Stimulated activated CD4-positive, alpha-beta T cell treated with anti-CD3 and anti-CD28 coated beads, Interleukin-1b, Interleukin-23, amount 100 ng/mL, for 4 hours (primary cell): ENCODE measurements around the gene MTF1.
"Not testable (repeated sequence)": the region's sequence is repeated elsewhere in the genome, so short reads cannot be mapped to it uniquely, and the experiment has no call there.

Experiments used
- DNase-seq, 2 donors: peaks; one replicate each; pipeline ENCODE4 v3.0.0-alpha.2; 2020; ENCODE audit warnings: low read depth in 2 of 2

Gene MTF1

GRCh38 chr1:37859507-37860345, at the start of gene MTF1:
MTF1 (minus strand) TSS chr1:37859592; CDS start chr1:37857658, 1,934 bp downstream.
- DNase-seq, result peak; percentile 92 to 95

- not testable (repeated sequence) for DNase-seq
Measured at GRCh38 chr1:37908531-37908930, 49.1 kb upstream of the MTF1 start.

DNA sequence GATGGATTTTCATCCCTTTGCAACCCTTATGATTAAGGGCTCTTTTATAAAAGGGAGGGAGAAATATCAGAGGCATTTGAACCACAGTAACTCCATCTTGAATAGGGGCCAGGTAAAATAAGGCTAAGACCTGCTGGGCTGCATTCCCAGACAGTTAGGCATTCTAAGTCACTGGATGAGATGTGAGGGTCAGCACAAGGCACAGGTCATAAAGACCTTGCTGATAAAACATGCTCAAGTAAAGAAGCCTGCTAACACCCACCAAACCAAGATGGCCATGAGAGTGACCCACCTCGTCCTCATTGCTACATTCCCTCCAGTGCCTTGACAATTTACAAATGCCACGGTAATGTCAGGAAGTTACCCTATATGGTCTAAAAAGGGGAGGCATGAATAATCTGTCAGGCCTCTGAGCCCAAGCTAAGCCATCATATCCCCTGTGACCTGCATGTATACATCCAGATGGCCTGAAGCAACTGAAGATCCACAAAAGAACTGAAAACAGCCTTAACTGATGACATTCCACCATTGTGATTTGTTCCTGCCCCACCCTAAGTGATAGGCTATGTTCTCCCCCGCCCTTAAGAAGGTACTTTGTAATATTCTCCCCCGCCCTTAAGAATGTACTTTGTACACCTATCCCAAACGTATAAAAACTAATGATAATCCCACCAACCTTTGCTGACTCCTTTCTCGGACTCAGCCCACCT, 48.2 kb upstream of the MTF1 start:
- DNase-seq, result not testable (repeated sequence)

DNA sequence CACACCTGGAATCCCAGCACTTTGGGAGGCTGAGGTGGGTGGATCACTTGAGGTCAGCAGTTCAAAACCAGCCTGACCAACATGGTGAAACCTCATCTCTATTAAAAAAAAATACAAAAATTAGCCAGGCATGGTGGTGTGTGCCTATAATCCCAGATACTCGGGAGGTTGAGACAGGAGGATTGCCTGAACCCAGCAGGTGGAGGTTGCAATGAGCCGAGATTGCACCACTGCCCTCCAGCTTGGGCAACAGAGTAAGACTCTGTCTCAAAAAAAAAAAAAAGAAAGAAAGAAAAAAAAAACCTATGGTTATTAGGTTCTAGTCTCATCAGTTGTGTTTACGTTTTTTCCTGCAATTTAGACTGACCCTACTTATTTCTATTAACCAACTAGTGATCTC, 47.2 kb upstream of the MTF1 start:
- not testable (repeated sequence) for DNase-seq

GRCh38 chr1:37905727-37906126, 46.3 kb upstream of the MTF1 start:
- no peak for DNase-seq

- DNase-seq, result not testable (repeated sequence)
Measured at GRCh38 chr1:37903921-37904320, 44.5 kb upstream of the MTF1 start.

- DNase-seq, result no peak
Measured at GRCh38 chr1:37902983-37903382, 43.6 kb upstream of the MTF1 start.

DNA sequence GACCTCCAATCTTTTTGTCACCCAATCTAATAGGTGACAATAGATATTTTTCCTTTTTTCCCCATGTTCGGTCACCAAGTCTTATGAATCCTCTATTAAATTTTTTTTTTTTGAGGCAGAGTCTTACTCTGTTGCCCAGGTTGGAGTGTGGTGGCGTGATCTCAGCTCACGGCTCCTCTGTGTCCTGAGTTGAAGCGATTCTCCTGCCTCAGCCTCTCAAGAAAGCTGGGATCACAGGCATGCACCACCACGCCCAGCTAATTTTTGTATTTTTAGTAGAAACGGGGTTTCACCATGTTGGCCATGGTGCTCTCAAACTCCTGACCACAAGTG, 42.5 kb upstream of the MTF1 start:
- DNase-seq, result no peak

GRCh38 chr1:37901191-37901892, 42.0 kb upstream of the MTF1 start:
- no peak for DNase-seq

GRCh38 chr1:37897563-37897962, 38.2 kb upstream of the MTF1 start:
- DNase-seq, result not testable (repeated sequence)

DNA sequence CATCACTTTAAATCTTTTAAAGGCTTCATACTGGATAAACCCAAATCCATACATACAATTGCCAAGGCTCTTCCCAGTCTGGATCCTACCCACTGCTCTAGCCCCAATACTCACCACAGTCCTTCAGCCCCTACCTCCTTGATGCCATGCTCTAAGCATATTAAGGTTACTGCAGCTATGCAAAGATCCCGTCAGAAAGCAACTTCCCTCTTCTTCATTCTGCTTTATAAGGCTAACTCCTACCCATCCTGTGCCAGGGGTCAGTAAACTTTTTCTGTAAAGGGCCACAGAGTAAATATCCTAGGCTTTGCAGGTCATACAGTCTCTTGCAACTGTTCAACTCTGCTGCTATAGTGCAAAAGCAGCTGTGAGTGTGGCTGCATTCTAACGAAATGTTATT, 34.3 kb upstream of the MTF1 start:
- no peak for DNase-seq

DNA sequence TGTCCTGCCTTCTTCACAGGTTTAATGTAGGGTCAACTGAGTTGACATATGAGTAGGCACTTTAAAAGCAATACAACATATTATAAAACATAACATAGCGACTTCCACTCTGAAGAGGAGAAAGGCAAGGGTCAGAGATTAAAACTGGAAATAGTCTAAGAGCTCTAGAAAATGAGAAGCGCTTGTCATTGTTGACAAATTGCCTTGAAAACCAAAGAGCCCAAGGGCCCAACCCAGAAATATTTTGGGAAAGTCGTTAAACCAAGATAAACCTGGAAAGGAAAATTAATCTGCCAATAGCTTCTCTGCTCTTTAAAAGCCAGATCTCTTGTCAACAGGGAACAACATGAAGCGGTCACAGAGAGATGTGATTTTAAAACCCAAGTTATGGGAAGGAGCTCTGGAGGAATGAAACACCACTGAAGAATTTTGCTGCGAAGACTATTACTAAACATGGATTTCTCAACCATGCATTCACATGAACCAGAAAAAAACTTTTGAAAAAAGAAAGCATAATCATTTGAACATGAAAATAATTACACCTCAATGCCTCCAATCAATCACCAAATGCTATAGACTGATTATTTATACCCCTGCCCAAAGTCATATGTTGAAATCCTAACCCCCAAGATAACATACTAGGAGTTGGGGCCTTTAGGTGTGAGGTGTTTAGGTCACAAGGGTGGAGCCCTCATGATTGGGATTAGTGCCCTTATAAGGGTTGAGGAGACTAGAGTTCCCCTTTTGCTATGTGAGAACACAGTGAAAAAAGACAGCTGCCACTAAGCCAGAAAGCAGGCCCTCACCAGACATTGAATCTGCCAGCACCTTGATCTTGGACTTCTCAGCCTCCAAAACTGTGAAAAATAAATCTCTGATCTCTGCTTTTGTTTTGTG, 33.0 kb upstream of the MTF1 start:
- no peak for DNase-seq

- DNase-seq, result no peak
Measured at GRCh38 chr1:37890378-37891014, 31.1 kb upstream of the MTF1 start.

DNA sequence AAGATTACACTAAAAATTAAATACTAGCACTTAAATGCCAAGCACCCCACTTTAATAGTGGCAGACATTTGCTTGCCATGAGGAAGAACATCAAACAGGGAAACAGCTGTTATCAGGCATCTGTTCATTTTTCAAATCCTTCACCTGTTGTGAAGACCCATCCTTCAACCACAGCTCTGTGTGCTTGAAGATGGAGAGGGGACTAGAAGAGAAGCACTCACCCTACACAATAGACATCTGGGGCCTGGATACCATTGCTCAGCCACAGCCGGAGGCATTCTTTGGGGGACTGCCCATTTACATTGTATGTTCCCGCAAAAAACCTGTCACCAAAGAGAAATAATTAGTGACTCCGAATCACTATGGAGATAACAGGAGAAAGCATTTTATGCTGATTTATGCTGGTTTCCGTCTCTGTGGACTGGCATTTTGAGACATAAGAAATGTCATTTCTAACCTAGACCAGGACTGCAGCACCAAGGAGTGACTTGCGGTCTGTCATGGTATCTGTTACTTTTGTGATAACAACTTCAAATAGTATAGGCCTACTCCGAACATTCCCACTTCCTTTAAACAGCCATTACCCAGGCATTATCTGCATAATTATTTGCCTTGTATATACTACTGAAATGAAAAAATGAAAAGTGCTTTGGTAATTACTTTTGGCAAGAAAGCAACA, 28.8 kb upstream of the MTF1 start:
- DNase-seq, result no peak

DNA sequence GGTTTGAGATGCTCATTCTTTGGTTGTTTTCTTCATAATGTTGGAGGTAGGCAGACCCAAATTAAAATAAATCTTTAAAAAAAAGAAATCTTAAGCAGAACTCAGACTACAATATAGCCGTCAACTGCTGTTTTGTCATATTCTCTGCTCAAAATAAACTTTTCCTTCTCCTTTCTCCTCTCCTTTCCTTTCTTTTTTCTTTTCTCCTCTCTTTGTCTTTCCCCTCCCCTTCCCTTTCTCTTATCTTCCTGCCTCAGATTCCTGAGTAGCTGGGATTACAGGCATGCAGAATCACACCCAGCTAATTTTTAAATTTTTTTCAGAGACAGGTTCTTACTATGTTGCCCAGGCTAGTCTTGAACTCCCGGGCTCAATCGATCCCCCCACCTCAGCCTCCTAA, 24.8 kb upstream of the MTF1 start:
- DNase-seq, result no peak

- no peak for DNase-seq
Measured at GRCh38 chr1:37883671-37884070, 24.3 kb upstream of the MTF1 start.

- no peak for DNase-seq
Measured at GRCh38 chr1:37879865-37880264, 20.5 kb upstream of the MTF1 start.

DNA sequence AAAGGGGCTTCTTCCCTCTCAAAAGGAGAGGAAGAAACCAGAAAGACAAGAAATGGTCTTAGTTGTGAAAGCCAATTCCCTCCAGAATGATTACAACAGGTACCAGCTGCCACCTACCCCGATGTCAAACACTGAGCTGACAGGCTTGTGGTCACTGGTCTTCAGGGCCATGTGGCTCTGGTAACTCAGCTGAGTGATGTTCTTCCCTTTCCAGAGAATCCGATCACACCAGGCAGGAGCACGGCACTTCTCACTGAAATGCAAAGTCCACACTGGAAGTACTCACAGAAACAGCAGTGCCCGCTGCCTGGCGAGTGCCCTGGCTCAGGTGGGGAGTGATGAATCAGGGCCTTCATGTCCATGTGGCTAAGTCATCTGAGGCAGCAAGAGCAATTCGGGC, 18.7 kb upstream of the MTF1 start:
- no peak for DNase-seq

DNA sequence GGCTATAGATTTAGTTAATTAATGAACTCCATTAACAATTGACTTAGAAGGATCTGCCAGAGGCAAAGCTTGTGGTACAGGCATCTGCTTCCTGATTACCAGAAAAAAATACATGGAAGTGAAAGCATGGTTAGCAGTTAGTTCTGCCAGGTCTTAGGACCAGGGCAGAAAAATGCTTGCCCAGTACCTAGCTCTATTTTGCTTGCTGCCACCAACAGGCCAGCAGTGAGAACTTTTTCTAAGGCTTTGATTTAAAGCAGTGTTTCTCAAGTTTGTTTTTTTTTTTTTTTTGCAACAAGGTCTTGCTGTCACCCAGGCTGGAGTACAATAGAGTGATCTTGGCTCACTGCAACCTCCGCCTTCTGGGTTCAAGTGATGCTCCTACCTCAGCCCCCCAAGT, 16.4 kb upstream of the MTF1 start:
- no peak for DNase-seq

DNA sequence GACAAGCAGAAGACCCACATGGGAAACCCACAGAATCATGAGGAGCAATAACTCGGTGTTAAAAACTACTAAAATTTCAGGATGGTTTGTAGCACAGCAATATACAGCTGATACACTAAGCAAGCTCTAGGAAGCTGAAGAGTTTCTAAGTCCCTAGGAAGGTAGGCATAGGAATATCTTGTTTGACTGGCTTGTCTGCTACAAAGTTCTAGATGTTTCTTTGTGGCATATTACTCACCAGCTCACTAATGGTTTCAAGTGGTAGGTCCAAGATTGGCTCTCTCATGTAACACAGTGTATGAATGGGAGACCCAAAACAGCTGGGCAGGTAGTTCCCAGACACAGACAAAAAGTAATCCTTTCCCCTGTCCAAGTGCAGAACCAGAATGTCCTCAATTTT, 13.3 kb upstream of the MTF1 start:
- no peak for DNase-seq

DNA sequence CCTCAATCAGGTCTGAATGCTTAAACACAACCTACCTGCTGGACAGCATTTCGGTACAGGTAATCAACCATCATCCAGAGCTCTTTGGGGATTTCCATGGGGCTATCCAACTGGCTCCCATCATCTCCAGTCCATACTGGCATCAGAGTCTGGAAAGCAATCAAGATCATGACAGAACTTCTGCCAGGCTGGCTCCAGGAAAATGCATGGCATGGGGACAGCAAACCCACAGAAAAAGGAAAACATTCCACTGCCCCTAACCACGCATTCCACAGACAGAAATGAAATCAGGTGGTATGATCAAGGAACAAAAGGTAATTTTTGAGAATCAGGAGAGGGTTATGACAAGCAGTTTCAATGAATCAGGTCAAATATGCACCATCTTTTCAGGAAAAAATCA, 9.1 kb upstream of the MTF1 start:
- no peak for DNase-seq
